ENCODE results near the gene USF2.
"Not testable (repeated sequence)": the region's sequence is repeated elsewhere in the genome, so short reads cannot be mapped to it uniquely, and the experiment has no call there.

Gene USF2, protein sequence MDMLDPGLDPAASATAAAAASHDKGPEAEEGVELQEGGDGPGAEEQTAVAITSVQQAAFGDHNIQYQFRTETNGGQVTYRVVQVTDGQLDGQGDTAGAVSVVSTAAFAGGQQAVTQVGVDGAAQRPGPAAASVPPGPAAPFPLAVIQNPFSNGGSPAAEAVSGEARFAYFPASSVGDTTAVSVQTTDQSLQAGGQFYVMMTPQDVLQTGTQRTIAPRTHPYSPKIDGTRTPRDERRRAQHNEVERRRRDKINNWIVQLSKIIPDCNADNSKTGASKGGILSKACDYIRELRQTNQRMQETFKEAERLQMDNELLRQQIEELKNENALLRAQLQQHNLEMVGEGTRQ

DNA sequence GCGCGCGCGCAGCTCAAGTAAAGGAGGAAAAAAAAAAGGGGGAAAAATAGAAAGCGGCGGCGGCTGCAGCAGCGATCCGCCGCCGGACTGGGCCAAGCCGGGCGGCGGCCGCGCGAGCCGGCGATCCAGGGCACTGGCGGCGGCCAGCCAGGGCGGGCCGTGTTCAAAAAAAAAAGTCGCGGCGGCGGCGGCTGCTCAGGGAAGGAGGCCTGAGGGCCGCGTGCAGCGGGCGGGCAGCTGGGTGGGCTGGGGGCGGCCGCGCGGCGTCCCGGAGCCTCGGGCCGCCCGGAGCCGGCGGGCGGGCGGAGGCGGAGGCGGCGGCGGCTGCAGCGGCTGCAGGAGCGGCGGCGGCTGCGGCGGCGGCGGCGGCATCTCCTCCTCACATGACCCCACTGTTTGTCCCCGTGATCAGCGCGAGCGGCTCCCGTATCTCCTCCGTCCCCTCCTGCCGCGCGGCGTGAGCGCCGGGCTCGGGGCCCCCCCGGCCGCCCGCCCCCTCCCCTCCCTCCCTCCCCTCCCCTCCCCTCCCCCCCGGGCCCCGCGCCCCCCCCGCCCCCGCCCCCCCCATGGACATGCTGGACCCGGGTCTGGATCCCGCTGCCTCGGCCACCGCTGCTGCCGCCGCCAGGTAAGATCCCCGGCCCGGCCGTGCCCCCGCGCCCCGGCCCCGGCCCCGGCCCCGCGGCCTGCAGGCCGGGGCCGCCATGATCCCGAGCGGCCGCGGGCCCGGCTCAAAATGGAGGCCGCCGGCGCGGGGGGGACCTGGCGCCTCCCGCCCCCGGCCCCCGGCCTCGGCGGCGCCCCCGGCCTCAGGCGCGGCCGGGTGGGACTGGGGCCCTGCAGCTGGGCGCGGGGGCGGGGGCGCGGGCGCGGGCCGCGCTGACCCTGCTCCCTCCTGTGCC lies at the start of gene USF2:
Gene USF2 (plus strand): TSS at position 427 of the 902 bp plus-strand sequence. CDS start 140 bp downstream, at position 567.
- DNase-seq, result no peak

DNA sequence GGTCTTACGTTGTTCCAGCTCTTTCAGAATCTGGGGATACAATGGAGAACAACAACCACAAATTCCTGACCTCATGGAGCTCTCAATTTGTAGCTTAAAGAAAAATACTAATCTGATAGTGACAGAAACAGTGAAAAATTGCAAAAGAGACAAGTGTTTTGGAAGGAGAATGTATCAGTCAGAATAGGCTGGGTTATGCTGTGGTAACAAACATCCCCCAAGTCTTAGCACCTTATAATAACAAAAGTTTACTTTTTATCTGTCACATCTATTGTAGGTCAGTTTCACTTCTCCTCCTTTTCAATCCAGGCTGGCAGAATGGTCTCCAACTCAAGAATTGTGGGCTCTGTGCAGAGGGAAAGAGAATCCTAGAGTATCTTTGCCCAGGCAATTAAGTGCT lies 49.8 kb upstream of the USF2 start:
- no peak for DNase-seq

DNA sequence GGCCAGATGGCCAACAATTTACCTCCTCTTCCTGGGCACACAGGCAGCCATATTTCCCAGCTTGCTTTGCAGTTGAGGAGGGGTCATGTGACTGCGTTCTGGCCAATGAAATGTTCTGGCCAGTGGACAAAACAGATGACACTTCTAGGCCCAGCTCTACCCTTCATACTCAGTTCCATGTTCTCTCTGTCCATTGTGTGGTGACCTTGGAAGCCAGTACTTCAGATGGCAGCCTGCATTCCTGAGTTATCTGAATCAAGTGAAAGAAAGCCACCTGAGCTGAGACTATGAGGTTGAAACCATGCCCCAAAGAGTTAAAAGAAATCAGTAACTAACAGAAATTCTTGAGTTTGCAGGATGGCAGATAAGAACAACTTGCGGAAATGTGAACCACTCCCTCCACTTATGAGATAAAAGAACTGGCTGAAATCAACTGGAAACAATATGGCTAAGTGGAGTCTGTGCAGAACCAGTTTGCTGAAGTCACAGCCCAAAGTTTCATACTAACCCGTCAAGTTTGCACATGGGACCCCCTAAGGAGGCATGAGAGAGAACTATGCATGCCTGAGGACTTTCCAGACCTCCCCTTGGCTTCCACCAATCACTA lies 48.3 kb upstream of the USF2 start:
- no peak for DNase-seq

DNA sequence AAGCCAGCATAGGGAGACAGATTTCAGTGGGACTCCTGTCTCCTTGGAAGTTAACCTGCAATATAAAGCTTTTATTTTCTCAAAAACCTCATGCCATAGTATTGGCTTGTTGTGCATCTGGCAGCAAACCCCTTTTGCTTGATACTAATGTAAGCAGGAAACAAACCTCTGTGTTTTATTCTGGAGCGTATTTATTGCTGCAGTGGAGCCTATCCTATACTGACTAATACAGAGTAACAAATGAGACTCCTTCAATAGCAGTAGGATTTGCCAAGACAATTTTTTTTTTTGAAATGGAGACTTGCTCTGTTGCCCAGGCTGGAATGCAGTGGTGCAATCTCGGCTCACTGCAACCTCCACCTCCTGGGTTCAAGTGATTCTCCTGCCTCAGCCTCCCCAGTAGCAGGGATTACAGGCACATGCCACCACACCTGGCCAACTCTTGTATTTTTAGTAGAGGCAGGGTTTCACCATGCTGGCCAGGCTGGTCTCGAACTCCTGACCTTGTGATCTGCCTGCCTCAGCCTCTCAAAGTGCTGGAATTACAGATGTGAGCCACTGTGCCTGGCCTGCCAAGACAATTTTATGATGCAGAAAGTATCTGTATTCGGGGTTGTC lies 47.7 kb upstream of the USF2 start:
- not testable (repeated sequence) for DNase-seq

GRCh38 chr19:35222373-35223015 lies 46.3 kb upstream of the USF2 start:
- DNase-seq, result no peak

DNA sequence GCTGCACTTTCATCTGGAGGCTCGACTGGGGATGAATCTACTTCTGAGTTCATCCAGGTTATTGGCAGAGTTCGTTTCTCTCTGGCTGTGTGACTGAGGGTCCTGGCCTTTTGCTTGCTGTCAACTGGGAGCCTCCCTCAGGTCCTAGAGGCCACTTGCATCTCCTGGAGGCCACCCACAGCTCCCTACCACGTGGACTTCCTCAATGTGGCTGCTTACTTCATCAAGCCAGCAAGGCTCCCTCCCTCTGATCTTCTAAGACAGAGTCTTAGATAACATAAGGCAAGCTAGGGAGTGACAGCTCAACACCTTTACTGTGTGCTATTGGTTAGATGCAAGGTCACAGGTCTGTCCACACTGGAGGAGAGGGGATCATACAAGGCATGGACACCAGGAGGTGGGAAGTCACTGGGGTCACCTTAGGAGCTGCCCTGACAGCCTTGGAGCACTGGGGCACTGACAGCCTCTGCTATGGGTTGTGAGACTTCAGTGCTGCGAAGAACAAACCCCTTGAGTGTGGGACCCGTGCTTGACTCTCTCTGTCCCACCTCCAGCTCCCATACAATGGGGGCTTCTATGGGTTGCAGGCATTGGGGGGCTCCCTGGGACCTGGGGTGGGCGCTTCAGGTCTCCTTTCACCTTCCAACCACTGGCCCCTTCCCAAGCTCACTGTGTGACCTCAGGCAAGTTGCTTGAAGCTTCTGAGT lies 45.5 kb upstream of the USF2 start:
- no peak for DNase-seq

- DNase-seq, result no peak
Observed at GRCh38 chr19:35223862-35224505, 44.8 kb upstream of the USF2 start.

GRCh38 chr19:35224681-35225571 lies 43.8 kb upstream of the USF2 start:
- no peak for DNase-seq

DNA sequence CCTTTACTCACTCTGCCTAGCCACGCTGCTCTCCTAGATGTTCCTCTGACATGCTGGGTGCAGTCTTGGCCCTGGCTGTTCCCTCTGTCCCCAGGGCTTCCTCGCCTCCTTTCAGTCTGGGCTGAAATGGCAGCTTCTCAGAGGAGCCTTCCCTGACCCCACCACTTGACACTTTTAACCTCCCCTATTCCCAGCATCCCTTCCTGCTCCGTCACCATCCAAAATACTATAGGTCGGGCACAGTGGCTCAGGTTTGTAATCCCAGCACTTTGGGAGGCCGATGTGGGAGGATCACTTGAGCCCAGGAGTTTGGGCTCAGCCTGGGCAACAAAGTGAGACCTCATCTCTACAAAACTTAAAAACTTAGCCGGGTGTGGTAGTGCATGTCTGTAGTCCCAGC lies 42.8 kb upstream of the USF2 start:
- DNase-seq, result no peak

DNA sequence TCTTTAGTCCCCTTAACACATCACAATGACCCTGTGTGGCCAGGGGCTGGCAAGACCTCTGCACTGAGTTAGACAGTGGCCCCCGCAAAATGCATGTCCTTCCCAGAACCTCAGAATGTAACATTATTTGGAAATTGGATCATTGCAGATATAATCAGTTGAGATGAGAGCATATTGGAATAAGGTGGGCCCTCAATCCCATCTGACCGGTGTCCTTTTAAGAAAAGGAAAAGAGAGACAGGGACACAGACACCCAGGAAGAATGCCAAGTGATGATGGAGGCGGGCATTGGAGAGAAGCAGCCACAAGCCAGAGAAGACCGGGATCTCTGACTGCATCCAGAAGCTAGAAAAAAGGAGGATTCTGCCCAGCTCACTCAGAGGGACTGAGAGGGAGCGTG lies 42.0 kb upstream of the USF2 start:
- no peak for DNase-seq

DNA sequence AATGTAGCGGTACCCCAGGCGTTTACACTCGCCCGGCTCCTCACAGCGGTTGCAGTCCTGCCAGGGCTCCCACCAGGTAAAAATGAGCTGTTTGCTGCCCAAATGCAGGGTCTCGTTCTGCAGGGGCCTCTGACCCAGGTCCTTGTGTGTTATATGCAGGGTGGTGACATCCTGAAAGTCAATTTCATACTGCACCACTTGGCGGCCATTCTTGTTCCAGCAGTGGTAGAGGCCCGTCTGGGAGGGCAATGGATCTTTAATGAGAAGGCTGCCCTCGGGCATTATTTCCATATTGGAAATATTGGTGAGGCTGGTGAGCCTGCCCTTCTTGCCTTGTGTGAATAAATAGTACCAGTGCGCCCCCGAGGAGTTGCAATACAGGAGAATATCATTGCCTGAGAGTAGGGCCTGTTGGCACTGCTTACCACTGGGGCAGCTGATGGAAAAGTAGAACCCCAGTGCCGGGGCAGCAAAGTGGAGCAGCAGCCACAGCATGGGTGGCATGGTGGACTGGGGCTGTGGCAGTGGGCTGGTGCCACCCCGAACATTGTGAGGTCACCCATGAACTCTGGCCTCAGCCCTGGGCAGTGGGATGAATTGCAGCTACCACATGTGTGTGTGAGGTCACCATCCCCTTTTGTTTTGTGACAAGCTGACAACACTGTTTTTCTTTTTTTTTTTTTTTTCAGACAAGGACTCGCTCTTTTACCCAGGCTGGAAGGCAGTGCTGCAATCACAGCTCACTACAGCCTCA lies 40.4 kb upstream of the USF2 start, which contains the start of gene FAM187B:
Gene FAM187B (minus strand): TSS at position 563 of the 754 bp plus-strand sequence. CDS start 59 bp downstream, at position 504.
- no peak for DNase-seq

GRCh38 chr19:35229601-35230000 lies 39.2 kb upstream of the USF2 start:
- DNase-seq, result no peak

DNA sequence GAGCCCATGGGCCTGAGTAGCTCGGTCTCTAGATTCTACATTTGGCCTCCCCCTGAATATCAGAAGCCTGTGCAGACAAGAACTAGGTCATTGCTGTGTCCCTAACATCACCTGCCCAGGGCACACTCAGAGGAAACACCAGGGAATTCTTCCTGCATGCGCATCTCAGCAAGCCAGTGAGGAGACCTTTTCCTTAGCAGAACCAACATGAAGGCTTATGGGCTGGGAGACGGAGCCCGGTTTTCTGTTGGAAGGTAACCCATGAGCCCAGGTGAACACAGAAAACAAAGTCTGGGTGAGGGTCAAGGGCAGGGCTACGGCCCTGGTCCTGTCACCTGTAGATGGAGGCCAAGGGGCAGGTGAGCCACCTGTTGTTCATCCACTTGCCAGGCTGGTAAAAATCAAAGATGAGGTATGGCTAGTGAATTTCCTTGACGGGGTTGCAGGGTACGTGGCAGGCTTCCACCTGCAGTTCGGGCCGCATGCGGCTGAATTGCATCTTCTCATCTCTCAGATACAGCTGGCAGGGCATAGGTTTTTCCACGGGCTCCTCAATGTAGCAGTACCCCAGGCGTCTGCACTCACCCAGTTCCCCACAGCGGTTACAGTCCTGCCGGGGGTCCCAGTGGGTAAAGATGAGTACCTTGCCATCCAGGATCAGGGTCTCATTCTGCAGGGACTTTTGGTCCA lies 36.7 kb upstream of the USF2 start:
- DNase-seq, result no peak

DNA sequence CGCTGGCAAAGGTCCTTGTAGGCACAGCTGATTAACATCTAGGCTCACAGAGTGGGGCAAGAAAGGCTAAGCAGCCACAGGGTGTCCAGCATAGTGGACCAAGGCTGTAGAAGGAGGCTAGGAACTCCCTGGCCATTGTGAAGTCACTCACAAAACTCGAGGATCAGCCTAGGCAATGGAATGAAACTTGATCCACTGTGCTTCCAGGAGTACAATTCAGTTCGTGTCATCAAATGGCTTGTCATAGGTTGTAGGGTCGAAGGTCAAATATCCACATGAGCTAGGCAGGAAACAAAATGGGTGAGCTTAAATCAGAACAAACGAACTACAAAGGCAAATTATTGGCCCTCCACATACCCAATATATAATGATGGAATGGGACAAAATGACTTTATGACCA lies 35.9 kb upstream of the USF2 start:
- DNase-seq, result no peak

DNA sequence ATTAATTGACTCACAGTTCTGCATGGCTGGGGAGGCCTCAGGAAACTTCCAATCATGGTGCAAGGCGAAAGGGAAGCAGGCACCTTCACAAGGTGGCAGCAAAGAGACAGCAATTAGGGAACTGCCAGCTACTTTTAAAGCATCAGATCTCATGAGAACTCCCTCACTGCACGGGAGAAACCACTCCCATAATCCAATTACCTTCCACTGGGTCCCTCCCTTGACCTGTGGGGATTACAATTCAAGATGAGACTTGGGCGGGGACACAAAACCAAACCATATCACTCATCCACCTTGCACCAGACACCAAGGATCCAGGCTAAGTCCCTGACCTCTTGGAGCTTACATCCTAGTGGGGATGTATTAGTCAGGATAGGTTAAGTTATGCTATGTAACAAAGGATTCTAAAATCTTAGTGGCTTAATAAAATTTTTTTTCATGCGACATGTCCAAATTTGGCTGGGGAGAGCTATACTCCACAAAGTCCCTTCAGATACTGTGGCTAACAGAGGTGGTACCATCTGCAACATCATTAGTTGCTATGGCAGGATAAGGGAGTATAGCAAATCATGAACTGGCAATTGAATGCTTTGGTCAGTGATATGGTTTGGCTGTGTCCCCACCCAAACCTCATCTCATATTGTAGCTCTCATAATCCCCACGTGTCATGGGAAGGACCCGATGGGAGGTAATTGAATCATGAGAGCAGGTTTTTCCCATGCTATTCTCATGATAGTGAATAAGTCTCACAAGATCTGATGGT lies 31.9 kb upstream of the USF2 start:
- DNase-seq, result no peak

DNA sequence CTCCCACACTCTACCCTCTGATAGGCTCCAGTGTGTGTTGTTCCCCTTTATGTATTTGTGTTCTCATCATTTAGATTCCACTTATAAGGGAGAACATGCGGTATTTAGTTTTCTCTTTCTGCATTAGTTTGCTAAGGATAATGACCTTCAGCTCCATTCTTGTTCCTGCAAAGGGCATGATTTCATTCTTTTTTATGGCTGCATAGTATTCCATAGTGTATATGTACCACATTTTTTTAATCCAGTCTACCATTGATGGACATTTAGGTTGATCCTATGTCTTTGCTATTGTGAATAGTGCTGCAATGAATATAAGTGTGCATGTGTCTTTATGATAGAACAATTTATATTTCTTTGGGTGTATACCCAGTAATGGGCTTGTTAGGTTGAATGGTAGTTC lies 29.2 kb upstream of the USF2 start:
- not testable (repeated sequence) for DNase-seq

DNA sequence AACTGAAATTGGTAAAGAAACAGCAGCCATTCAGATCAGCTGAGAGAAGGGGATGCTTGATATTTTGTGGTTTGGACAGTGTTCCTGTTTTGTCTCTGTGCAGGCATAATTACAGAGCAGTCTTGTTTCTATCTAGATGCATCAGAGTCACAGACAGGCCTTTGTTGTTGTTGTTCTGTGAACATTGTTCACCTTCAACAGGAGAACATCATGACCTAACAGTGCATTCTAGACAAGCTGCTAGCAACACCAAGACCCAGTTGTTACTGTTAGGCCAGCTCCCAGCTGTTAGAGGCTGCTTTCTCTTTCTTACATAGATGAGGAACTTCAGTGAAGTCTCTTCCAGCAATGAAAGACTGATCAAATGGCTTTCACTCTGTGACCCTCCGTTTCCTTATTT lies 28.4 kb upstream of the USF2 start:
- DNase-seq, result no peak

GRCh38 chr19:35241417-35241816 lies 27.3 kb upstream of the USF2 start:
- no peak for DNase-seq
